IMR-90 (cell line): ENCODE results near the gene MATK. TPM values are rescaled to one million over a fixed set of nuclear protein-coding genes. Genes with fewer than 3 reads are reported as not detected.

Source experiments
- ATAC-seq: fragments of 200-7000 bp; cut with Tn5 transposase; 2 replicates; pipeline ENCODE4 v1.9.1; 2020; ENCODE audit warnings: low read depth, mild to moderate bottlenecking, moderate library complexity
- BruUV-seq: library from RNA; stranded (reverse); fragments of 400-500 nt; replicated peaks from 2 replicates; lab custom pipeline; 2021; lab: Mats Ljungman, UMichigan
- CTCF ChIA-PET: fragments of 300-600 bp; formaldehyde crosslinking; extraction: SDS; loops from one replicate; lab custom pipeline; 2021; ENCODE audit warnings: antibody characterized with exemption; lab: Yijun Ruan, JAX
- POLR2A ChIA-PET: fragments of 300-600 bp; sonication (Branson Sonifier 250); formaldehyde crosslinking; loops from one replicate; lab custom pipeline; 2022; ENCODE audit warnings: antibody characterized with exemption; ENCODE audit not compliant: unreplicated experiment; lab: Charles Lee
- DNase-seq: peaks from one replicate; pipeline ENCODE4 v3.0.0; 2013
- H2AFZ ChIP-seq: replicated peaks from 2 replicates; pipeline ENCODE3; 2013; ENCODE audit warnings: low read length, mild to moderate bottlenecking; ENCODE audit not compliant: poor library complexity
- H2AK5ac ChIP-seq: 2 replicates; pipeline ENCODE4 v1.6.1; 2013; ENCODE audit warnings: low read depth, low read length, inconsistent platforms
- H2AK9ac ChIP-seq: replicated peaks from 2 replicates; pipeline ENCODE3; 2013; ENCODE audit warnings: mild to moderate bottlenecking, low read depth, low read length, moderate library complexity; ENCODE audit not compliant: poor library complexity
- H2BK120ac ChIP-seq: 2 replicates; pipeline ENCODE4 v1.6.1; 2013; ENCODE audit warnings: low read depth, low read length, inconsistent platforms
- H2BK15ac ChIP-seq: 3 replicates; pipeline ENCODE4 v1.6.1; 2013; ENCODE audit warnings: low read depth, low read length, inconsistent platforms
- H2BK20ac ChIP-seq: 2 replicates; pipeline ENCODE4 v1.6.1; 2013; ENCODE audit warnings: low read depth, mild to moderate bottlenecking, inconsistent platforms, low read length, moderate library complexity
- H2BK5ac ChIP-seq: 2 replicates; pipeline ENCODE4 v1.6.1; 2013; ENCODE audit warnings: mild to moderate bottlenecking, low read depth, low read length, inconsistent platforms; ENCODE audit not compliant: poor library complexity, severe bottlenecking
- H3K14ac ChIP-seq: replicated peaks from 2 replicates; pipeline ENCODE4 v1.6.1; 2013; ENCODE audit warnings: low read depth, low read length, inconsistent platforms
- H3K18ac ChIP-seq: 2 replicates; pipeline ENCODE4 v1.6.1; 2013; ENCODE audit warnings: low read depth, low read length, control low read depth
- H3K23ac ChIP-seq: 2 replicates; pipeline ENCODE4 v1.6.1; 2013; ENCODE audit warnings: low read depth, low read length, inconsistent platforms
- H3K27ac ChIP-seq: 2 replicates; pipeline ENCODE4 v1.5.1; 2013; ENCODE audit warnings: mild to moderate bottlenecking, control low read depth, low read length; ENCODE audit not compliant: insufficient read depth
- H3K27me3 ChIP-seq: 2 replicates; pipeline ENCODE4 v1.6.1; 2013; ENCODE audit warnings: low read length; ENCODE audit not compliant: control insufficient read depth, insufficient read depth
- H3K36me3 ChIP-seq: 2 replicates; pipeline ENCODE4 v1.6.1; 2013; ENCODE audit warnings: low read length, mixed read lengths; ENCODE audit not compliant: control insufficient read depth, insufficient read depth
- H3K4ac ChIP-seq: 2 replicates; pipeline ENCODE4 v1.6.1; 2013; ENCODE audit warnings: low read depth, low read length, inconsistent platforms
- H3K4me1 ChIP-seq: 2 replicates; pipeline ENCODE4 v1.6.1; 2013; ENCODE audit warnings: low read length, mixed read lengths; ENCODE audit not compliant: control insufficient read depth, insufficient read depth
- H3K4me2 ChIP-seq: 2 replicates; pipeline ENCODE4 v1.6.1; 2013; ENCODE audit warnings: low read depth, mild to moderate bottlenecking, control low read depth, low read length, moderate library complexity
- H3K4me3 ChIP-seq: 2 replicates; pipeline ENCODE4 v1.5.1; 2013; ENCODE audit warnings: low read depth, mild to moderate bottlenecking, control low read depth, low read length, moderate library complexity; ENCODE audit not compliant: insufficient read depth
- H3K56ac ChIP-seq: 2 replicates; pipeline ENCODE4 v1.6.1; 2013; ENCODE audit warnings: low read length, inconsistent platforms; ENCODE audit not compliant: insufficient read depth; ENCODE audit errors: extremely low read depth
- H3K79me1 ChIP-seq, 2 experiments: 2 replicates each; pipeline ENCODE4 v1.6.1; 2013; ENCODE audit warnings: low read length in 2 of 2, inconsistent platforms in 1 of 2, low read depth in 1 of 2
- H3K9ac ChIP-seq: 2 replicates; pipeline ENCODE4 v1.6.1; 2013; ENCODE audit warnings: low read depth, low read length, control low read depth
- H3K9me1 ChIP-seq: 2 replicates; pipeline ENCODE4 v1.6.1; 2013; ENCODE audit warnings: low read length, inconsistent platforms; ENCODE audit not compliant: insufficient read depth
- H3K9me3 ChIP-seq: 2 replicates; pipeline ENCODE4 v1.6.1; 2013; ENCODE audit warnings: low read length; ENCODE audit not compliant: control insufficient read depth, insufficient read depth
- H4K20me1 ChIP-seq: 2 replicates; pipeline ENCODE4 v1.6.1; 2013; ENCODE audit warnings: low read length, inconsistent platforms; ENCODE audit not compliant: insufficient read depth
- H4K5ac ChIP-seq: 2 replicates; pipeline ENCODE4 v1.6.1; 2013; ENCODE audit warnings: mild to moderate bottlenecking, low read depth, low read length, control low read depth
- H4K8ac ChIP-seq, 2 experiments: 2 replicates each; pipeline ENCODE4 v1.6.1; 2013; ENCODE audit warnings: low read depth in 2 of 2, low read length in 2 of 2, control low read depth in 1 of 2, inconsistent platforms in 1 of 2
- H4K91ac ChIP-seq: 2 replicates; pipeline ENCODE4 v1.6.1; 2013; ENCODE audit warnings: low read depth, low read length, inconsistent platforms; ENCODE audit not compliant: insufficient read depth
- BHLHE40 ChIP-seq: fragments of 150-350 bp; IDR thresholded peaks from 2 replicates; pipeline ENCODE4 v1.6.1; 2016; ENCODE audit warnings: mild to moderate bottlenecking, low read depth, low read length
- CEBPB ChIP-seq: IDR thresholded peaks from 2 replicates; pipeline ENCODE4 v1.6.1; 2012; ENCODE audit warnings: low read depth, low read length, improper control_type of control experiment
- CHD1 ChIP-seq: IDR thresholded peaks from 2 replicates; pipeline ENCODE4 v1.6.1; 2012; ENCODE audit warnings: low read depth, low read length, improper control_type of control experiment
- ELK1 ChIP-seq: fragments of 150-350 bp; IDR thresholded peaks from 2 replicates; pipeline ENCODE4 v1.6.1; 2016; ENCODE audit warnings: low read depth, mild to moderate bottlenecking, low read length, moderate library complexity, borderline replicate concordance
- FOS ChIP-seq: fragments of 150-350 bp; IDR thresholded peaks from 2 replicates; pipeline ENCODE4 v1.6.1; 2016; ENCODE audit warnings: low read depth, low read length
- MAFK ChIP-seq: IDR thresholded peaks from 2 replicates; pipeline ENCODE4 v1.6.1; 2012; ENCODE audit warnings: low read depth, low read length, improper control_type of control experiment
- MAZ ChIP-seq: IDR thresholded peaks from 2 replicates; pipeline ENCODE4 v1.6.1; 2012; ENCODE audit warnings: low read depth, mild to moderate bottlenecking, low read length, improper control_type of control experiment, moderate library complexity, borderline replicate concordance
- MXI1 ChIP-seq: IDR thresholded peaks from 2 replicates; pipeline ENCODE4 v1.6.1; 2012; ENCODE audit warnings: low read depth, mild to moderate bottlenecking, low read length, moderate library complexity, borderline replicate concordance
- NFE2L2 ChIP-seq: fragments of 150-350 bp; IDR thresholded peaks from 2 replicates; pipeline ENCODE4 v1.6.1; 2016; ENCODE audit warnings: low read depth, mild to moderate bottlenecking, low read length
- POLR2A ChIP-seq: IDR thresholded peaks from 2 replicates; pipeline ENCODE4 v1.6.1; 2012; ENCODE audit warnings: mild to moderate bottlenecking, low read depth, low read length
- RAD21 ChIP-seq: IDR thresholded peaks from 2 replicates; pipeline ENCODE4 v1.6.1; 2012; ENCODE audit warnings: low read length, improper control_type of control experiment
- RCOR1 ChIP-seq: IDR thresholded peaks from 2 replicates; pipeline ENCODE4 v1.6.1; 2012; ENCODE audit warnings: mild to moderate bottlenecking, low read length, improper control_type of control experiment; ENCODE audit not compliant: insufficient replicate concordance
- RFX5 ChIP-seq: IDR thresholded peaks from 2 replicates; pipeline ENCODE4 v1.8.0; 2012; ENCODE audit warnings: low read depth, mild to moderate bottlenecking, low read length, moderate library complexity
- SMC3 ChIP-seq: fragments of 150-350 bp; IDR thresholded peaks from 2 replicates; pipeline ENCODE4 v1.6.1; 2016; ENCODE audit warnings: low read depth, mild to moderate bottlenecking, antibody characterized with exemption, low read length, moderate library complexity
- WGBS, 2 experiments: methylation state at CpG; one replicate each; pipeline versions ENCODE4 v1.1.5 to v1.1.7; 2013; ENCODE audit warnings: missing lambda C conversion rate in 2 of 2; ENCODE audit not compliant: insufficient read length in 1 of 2; ENCODE audit errors: extremely low coverage in 2 of 2; 5-methylcytosine and 5-hydroxymethylcytosine counted together
- dilution Hi-C: fragments of 300-500 bp; cut with HindIII; formaldehyde crosslinking; loops from one replicate; pipeline ENCODE4 v1.14.3; 2018; ENCODE audit warnings: low sequenced_read_pairs; ENCODE audit not compliant: unreplicated experiment
- in situ Hi-C: fragments of 300-500 bp; cut with MboI; formaldehyde crosslinking; loops from 3 replicates; pipeline ENCODE4 v1.14.3; 2019; ENCODE audit warnings: low sequenced_read_pairs, inconsistent platforms, mixed read lengths
- intact Hi-C: fragments of 100-400 bp; cut with micrococcal nuclease; formaldehyde crosslinking; loops from 2 replicates; pipeline ENCODE4 v1.10.0; 2022
- polyA plus RNA-seq, 3 experiments: library from polyadenylated mRNA; depleted of rRNA; stranded (reverse); fragments of >200 nt; gene quantifications; 2 replicates each; pipeline ENCODE4 v1.2.3, GENCODE V29; 2012; ENCODE audit warnings: low replicate concordance in 1 of 3
- total RNA-seq: library from RNA; depleted of rRNA; stranded (reverse); fragments of >200 nt; gene quantifications from 2 replicates; pipeline ENCODE4 v1.2.3, GENCODE V29; 2012
- TF ChIP-seq, protein P1 (sequence below): conservative IDR thresholded peaks from 2 replicates; pipeline ENCODE4 v1.5.1; 2012; ENCODE audit warnings: mild to moderate bottlenecking, low read depth, low read length, improper control_type of control experiment
- TF ChIP-seq, protein P2 (sequence below): fragments of 150-350 bp; IDR thresholded peaks from 2 replicates; pipeline ENCODE4 v1.6.1; 2017; ENCODE audit warnings: mild to moderate bottlenecking, antibody characterized with exemption, low read length, low read depth

Gene MATK
- total and polyA plus RNA-seq, 2 of the 4 experiments (the other 2 are of a cell fraction), result not detected

DNA sequence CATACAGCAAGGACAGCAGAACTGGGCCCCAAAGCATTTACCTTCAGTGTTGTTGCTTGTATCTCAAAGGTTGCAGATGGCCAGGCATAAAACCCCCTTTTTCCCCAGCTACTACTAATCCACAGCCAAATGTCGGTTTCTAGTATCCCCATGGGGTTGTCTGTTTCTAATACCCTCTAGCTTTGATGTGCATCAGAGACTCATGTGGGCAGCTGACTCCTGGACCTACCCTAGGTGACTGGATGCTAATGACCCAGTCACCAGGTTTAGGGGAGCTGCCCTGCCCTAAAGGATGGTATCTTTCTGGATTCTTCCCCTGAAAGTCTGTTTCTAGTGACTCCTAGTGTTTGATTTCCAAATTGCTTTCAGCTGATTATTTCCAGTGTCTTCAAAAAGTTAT is 54.1 kb downstream of the MATK start:
- ATAC-seq (no peak), DNase-seq (no peak)
- no peak overlapping the region for H3K23ac ChIP-seq
- H3K9me3 ChIP-seq, result no peaks in the 10 kb centered on the region; the same call in 1 of the 2 replicates
- no peak overlapping the region for H3K56ac ChIP-seq
- no peak overlapping the region for H3K18ac ChIP-seq
- no peak overlapping the region for H3K9ac ChIP-seq
- H3K4me1 ChIP-seq, result no peaks in the 10 kb centered on the region
- TF ChIP-seq MAZ (no peak), RCOR1 (no peak), POLR2A (no peak), RFX5 (no peak), CHD1 (no peak), MXI1 (no peak), SMC3 (no peak), ELK1 (no peak), NFE2L2 (no peak), FOS (no peak), BHLHE40 (no peak), RAD21 (no peak), MAFK (no peak), CEBPB (no peak)
- TF ChIP-seq, protein P1, sequence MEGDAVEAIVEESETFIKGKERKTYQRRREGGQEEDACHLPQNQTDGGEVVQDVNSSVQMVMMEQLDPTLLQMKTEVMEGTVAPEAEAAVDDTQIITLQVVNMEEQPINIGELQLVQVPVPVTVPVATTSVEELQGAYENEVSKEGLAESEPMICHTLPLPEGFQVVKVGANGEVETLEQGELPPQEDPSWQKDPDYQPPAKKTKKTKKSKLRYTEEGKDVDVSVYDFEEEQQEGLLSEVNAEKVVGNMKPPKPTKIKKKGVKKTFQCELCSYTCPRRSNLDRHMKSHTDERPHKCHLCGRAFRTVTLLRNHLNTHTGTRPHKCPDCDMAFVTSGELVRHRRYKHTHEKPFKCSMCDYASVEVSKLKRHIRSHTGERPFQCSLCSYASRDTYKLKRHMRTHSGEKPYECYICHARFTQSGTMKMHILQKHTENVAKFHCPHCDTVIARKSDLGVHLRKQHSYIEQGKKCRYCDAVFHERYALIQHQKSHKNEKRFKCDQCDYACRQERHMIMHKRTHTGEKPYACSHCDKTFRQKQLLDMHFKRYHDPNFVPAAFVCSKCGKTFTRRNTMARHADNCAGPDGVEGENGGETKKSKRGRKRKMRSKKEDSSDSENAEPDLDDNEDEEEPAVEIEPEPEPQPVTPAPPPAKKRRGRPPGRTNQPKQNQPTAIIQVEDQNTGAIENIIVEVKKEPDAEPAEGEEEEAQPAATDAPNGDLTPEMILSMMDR, result no peak
- TF ChIP-seq, protein P2, sequence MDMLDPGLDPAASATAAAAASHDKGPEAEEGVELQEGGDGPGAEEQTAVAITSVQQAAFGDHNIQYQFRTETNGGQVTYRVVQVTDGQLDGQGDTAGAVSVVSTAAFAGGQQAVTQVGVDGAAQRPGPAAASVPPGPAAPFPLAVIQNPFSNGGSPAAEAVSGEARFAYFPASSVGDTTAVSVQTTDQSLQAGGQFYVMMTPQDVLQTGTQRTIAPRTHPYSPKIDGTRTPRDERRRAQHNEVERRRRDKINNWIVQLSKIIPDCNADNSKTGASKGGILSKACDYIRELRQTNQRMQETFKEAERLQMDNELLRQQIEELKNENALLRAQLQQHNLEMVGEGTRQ, result no peak
- no peak overlapping the region for H4K5ac ChIP-seq
- BruUV-seq, result no TSS peak
- WGBS, 2 experiments, result 67% methylated on average over 1 of the region's 1 CpG; no CpG with 5 or more reads in 1 of the 2 experiments
- ChIA-PET CTCF (interaction anchor here (0.6 kb wide), 1 partner anchor 29 kb away, joined by 4 read pairs; no protein-coding TSS in a partner anchor), POLR2A (no interaction called here)
- no peak overlapping the region for H2AFZ ChIP-seq
- no peak overlapping the region for H3K4me2 ChIP-seq
- H2BK120ac ChIP-seq, result no peak overlapping the region
- H3K36me3 ChIP-seq, result no peaks in the 10 kb centered on the region
- no peak overlapping the region for H4K91ac ChIP-seq
- H3K9me1 ChIP-seq, result peaks cover under 1% of the 10 kb centered on the region; the same call in 1 of the 2 replicates
- H3K79me1 ChIP-seq, result no peaks in the 10 kb centered on the region
- H3K4me3 ChIP-seq, result no peak overlapping the region
- intact Hi-C loops (no loop called here), in situ Hi-C loops (no loop called here), dilution Hi-C loops (no loop called here)
- H3K27ac ChIP-seq, result no peak overlapping the region
- H2BK20ac ChIP-seq, result no peak overlapping the region
- H2BK15ac ChIP-seq, result no peak overlapping the region
- H4K20me1 ChIP-seq, result no peaks in the 10 kb centered on the region
- no peak overlapping the region for H4K8ac ChIP-seq
- no peak overlapping the region for H3K14ac ChIP-seq
- H3K27me3 ChIP-seq, result peaks cover 10% of the 10 kb centered on the region
- no peak overlapping the region for H2AK9ac ChIP-seq
- no peak overlapping the region for H2BK5ac ChIP-seq
- H2AK5ac ChIP-seq, result no peak overlapping the region
- H3K4ac ChIP-seq, result no peak overlapping the region
